Measurements from ENCODE around the gene ZBTB1. TPM values are rescaled to one million over a fixed set of nuclear protein-coding genes. Genes with fewer than 3 reads are reported as not detected.

ZBTB1 gene
- total and polyA plus RNA-seq, 4 donors: 5.4 to 29.3 (median 10.7) TPM

GRCh38 chr14:64531567-64531966 is 27.0 kb downstream of the ZBTB1 start:
- TF ChIP-seq, protein P1, sequence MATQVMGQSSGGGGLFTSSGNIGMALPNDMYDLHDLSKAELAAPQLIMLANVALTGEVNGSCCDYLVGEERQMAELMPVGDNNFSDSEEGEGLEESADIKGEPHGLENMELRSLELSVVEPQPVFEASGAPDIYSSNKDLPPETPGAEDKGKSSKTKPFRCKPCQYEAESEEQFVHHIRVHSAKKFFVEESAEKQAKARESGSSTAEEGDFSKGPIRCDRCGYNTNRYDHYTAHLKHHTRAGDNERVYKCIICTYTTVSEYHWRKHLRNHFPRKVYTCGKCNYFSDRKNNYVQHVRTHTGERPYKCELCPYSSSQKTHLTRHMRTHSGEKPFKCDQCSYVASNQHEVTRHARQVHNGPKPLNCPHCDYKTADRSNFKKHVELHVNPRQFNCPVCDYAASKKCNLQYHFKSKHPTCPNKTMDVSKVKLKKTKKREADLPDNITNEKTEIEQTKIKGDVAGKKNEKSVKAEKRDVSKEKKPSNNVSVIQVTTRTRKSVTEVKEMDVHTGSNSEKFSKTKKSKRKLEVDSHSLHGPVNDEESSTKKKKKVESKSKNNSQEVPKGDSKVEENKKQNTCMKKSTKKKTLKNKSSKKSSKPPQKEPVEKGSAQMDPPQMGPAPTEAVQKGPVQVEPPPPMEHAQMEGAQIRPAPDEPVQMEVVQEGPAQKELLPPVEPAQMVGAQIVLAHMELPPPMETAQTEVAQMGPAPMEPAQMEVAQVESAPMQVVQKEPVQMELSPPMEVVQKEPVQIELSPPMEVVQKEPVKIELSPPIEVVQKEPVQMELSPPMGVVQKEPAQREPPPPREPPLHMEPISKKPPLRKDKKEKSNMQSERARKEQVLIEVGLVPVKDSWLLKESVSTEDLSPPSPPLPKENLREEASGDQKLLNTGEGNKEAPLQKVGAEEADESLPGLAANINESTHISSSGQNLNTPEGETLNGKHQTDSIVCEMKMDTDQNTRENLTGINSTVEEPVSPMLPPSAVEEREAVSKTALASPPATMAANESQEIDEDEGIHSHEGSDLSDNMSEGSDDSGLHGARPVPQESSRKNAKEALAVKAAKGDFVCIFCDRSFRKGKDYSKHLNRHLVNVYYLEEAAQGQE (IDR thresholded peaks at IDR 0.05): no peak
- no peak for TF ChIP-seq FOXA1 (IDR thresholded peaks at IDR 0.05)
- no peak for TF ChIP-seq TAF1 (conservative IDR thresholded peaks at IDR 0.05)
- no peak for TF ChIP-seq JUND (IDR thresholded peaks at IDR 0.05)
- TF ChIP-seq YY1 (IDR thresholded peaks at IDR 0.05): no peak
- no peak for TF ChIP-seq HNF4G (IDR thresholded peaks at IDR 0.05)
- TF ChIP-seq, protein P2, sequence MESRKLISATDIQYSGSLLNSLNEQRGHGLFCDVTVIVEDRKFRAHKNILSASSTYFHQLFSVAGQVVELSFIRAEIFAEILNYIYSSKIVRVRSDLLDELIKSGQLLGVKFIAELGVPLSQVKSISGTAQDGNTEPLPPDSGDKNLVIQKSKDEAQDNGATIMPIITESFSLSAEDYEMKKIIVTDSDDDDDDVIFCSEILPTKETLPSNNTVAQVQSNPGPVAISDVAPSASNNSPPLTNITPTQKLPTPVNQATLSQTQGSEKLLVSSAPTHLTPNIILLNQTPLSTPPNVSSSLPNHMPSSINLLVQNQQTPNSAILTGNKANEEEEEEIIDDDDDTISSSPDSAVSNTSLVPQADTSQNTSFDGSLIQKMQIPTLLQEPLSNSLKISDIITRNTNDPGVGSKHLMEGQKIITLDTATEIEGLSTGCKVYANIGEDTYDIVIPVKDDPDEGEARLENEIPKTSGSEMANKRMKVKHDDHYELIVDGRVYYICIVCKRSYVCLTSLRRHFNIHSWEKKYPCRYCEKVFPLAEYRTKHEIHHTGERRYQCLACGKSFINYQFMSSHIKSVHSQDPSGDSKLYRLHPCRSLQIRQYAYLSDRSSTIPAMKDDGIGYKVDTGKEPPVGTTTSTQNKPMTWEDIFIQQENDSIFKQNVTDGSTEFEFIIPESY (IDR thresholded peaks at IDR 0.05): no peak
- no peak for TF ChIP-seq NR2F2 (IDR thresholded peaks at IDR 0.05)

GRCh38 chr14:64536488-64537245 is 32.1 kb downstream of the ZBTB1 start:
- DNase-seq (ENCODE audit: low spot score): no peak
- H3K27ac ChIP-seq (ENCODE audit: low read depth in 1 of 2, low read length in 2 of 2): no peak overlapping the region
- no peak overlapping the region for H3K4me3 ChIP-seq (ENCODE audit: low read depth in 1 of 3, low read length in 3 of 3)
- no peak overlapping the region for H3K9ac ChIP-seq (ENCODE audit: low read depth in 1 of 2, low read length in 2 of 2)
- peaks cover 0 to 4% (median 2%) of the 10 kb centered on the region in 4 donors for H3K4me1 ChIP-seq (ENCODE audit: control insufficient read depth in 4 of 4, insufficient read depth in 4 of 4, low read length in 3 of 4)
- WGBS: 93% methylated on average over 4 of the region's 4 CpGs
- no peaks in the 10 kb centered on the region for H3K27me3 ChIP-seq (ENCODE audit: control insufficient read depth in 4 of 4, insufficient read depth in 4 of 4, low read length in 3 of 4)
- no peaks in the 10 kb centered on the region for H3K36me3 ChIP-seq (ENCODE audit: control insufficient read depth in 4 of 4, insufficient read depth in 3 of 4, low read depth in 1 of 4, low read length in 3 of 4)
- TF ChIP-seq YY1 (IDR thresholded peaks at IDR 0.05): no peak
- TF ChIP-seq SP1 (IDR thresholded peaks at IDR 0.05): no peak
- TF ChIP-seq, protein P3, sequence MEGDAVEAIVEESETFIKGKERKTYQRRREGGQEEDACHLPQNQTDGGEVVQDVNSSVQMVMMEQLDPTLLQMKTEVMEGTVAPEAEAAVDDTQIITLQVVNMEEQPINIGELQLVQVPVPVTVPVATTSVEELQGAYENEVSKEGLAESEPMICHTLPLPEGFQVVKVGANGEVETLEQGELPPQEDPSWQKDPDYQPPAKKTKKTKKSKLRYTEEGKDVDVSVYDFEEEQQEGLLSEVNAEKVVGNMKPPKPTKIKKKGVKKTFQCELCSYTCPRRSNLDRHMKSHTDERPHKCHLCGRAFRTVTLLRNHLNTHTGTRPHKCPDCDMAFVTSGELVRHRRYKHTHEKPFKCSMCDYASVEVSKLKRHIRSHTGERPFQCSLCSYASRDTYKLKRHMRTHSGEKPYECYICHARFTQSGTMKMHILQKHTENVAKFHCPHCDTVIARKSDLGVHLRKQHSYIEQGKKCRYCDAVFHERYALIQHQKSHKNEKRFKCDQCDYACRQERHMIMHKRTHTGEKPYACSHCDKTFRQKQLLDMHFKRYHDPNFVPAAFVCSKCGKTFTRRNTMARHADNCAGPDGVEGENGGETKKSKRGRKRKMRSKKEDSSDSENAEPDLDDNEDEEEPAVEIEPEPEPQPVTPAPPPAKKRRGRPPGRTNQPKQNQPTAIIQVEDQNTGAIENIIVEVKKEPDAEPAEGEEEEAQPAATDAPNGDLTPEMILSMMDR (IDR thresholded peaks at IDR 0.05; ENCODE audit: low read depth, low read length, missing input control): no peak
- TF ChIP-seq HNF4A (conservative IDR thresholded peaks at IDR 0.05): no peak
- TF ChIP-seq MAX (IDR thresholded peaks at IDR 0.05): no peak
- TF ChIP-seq RXRA (IDR thresholded peaks at IDR 0.05): no peak
- TF ChIP-seq HNF4G (IDR thresholded peaks at IDR 0.05): no peak
- H3K9me3 ChIP-seq (ENCODE audit: control insufficient read depth in 4 of 4, low read length in 3 of 4): peaks cover 0 to 9% (median 3%) of the 10 kb centered on the region in 4 donors

More at GRCh38 chr14:64531567-64531966, 27.0 kb downstream of the ZBTB1 start:
- H3K27ac ChIP-seq (ENCODE audit: low read depth in 1 of 2, low read length in 2 of 2): no peak overlapping the region
- no peaks in the 10 kb centered on the region for H3K4me1 ChIP-seq (ENCODE audit: control insufficient read depth in 4 of 4, insufficient read depth in 4 of 4, low read length in 3 of 4)
- H3K36me3 ChIP-seq (ENCODE audit: control insufficient read depth in 4 of 4, insufficient read depth in 3 of 4, low read depth in 1 of 4, low read length in 3 of 4): no peaks in the 10 kb centered on the region
- H3K4me3 ChIP-seq (ENCODE audit: low read depth in 1 of 3, low read length in 3 of 3): no peak overlapping the region
- whole genome bisulfite sequencing: 80% methylated on average over 2 of the region's 2 CpGs
- DNase-seq (ENCODE audit: low spot score): no peak
- H3K27me3 ChIP-seq (ENCODE audit: control insufficient read depth in 4 of 4, insufficient read depth in 4 of 4, low read length in 3 of 4): no peaks in the 10 kb centered on the region
- no peaks in the 10 kb centered on the region for H3K9me3 ChIP-seq (ENCODE audit: control insufficient read depth in 4 of 4, low read length in 3 of 4)
- no peak overlapping the region for H3K9ac ChIP-seq (ENCODE audit: low read depth in 1 of 2, low read length in 2 of 2)

All from liver (tissue), 9 donors.